Measurements from ENCODE around the gene ANO4.

- TF ChIP-seq CTCF (IDR thresholded peaks at IDR 0.05): no peak
- TF ChIP-seq POLR2A (IDR thresholded peaks at IDR 0.05): no peak
These were observed 257.4 kb downstream of the ANO4 start for GRCh38 chr12:101051901-101052550.
